Esophagus (tissue), 2 donors: ENCODE results near the gene ISL1. TPM values are rescaled to one million over a fixed set of nuclear protein-coding genes. Genes with fewer than 3 reads are reported as not detected.

Experiments
- H3K27ac ChIP-seq, 2 donors: one replicate each; pipeline ENCODE4 v1.5.1; 2013; ENCODE audit warnings: low read depth in 2 of 2, mild to moderate bottlenecking in 2 of 2, inconsistent platforms in 1 of 2, low read length in 1 of 2, moderate library complexity in 1 of 2
- H3K27me3 ChIP-seq, 2 donors: one replicate each; pipeline ENCODE4 v1.6.1; 2013; ENCODE audit warnings: low read length in 2 of 2, control low read depth in 1 of 2, mild to moderate bottlenecking in 1 of 2; ENCODE audit not compliant: insufficient read depth in 2 of 2, control insufficient read depth in 1 of 2
- H3K36me3 ChIP-seq, 2 donors: one replicate each; pipeline ENCODE4 v1.6.1; 2013; ENCODE audit warnings: low read length in 1 of 2; ENCODE audit not compliant: control insufficient read depth in 2 of 2, insufficient read depth in 2 of 2
- H3K4me1 ChIP-seq, 2 donors: one replicate each; pipeline ENCODE4 v1.6.1; 2013; ENCODE audit warnings: low read length in 1 of 2; ENCODE audit not compliant: control insufficient read depth in 2 of 2, insufficient read depth in 2 of 2
- H3K4me3 ChIP-seq, 2 donors: one replicate each; pipeline ENCODE4 v1.5.1; 2013; ENCODE audit warnings: low read length in 2 of 2, mild to moderate bottlenecking in 2 of 2, low read depth in 1 of 2, moderate library complexity in 1 of 2
- H3K9me3 ChIP-seq, 2 donors: one replicate each; pipeline ENCODE4 v1.6.1; 2013; ENCODE audit warnings: mild to moderate bottlenecking in 2 of 2, low read depth in 1 of 2, low read length in 1 of 2, moderate library complexity in 1 of 2; ENCODE audit not compliant: control insufficient read depth in 2 of 2, insufficient read depth in 1 of 2
- WGBS, 2 donors: extraction: QIAGEN DNeasy Blood & Tissue Kit; methylation state at CpG; one replicate each; pipeline ENCODE4 v1.1.7; 2013; 5-methylcytosine and 5-hydroxymethylcytosine counted together
- polyA plus RNA-seq, 2 donors: library from polyadenylated mRNA; stranded (reverse); fragments of 200-250 nt; gene quantifications; one replicate each; pipeline ENCODE4 v1.2.3, GENCODE V29; 2013
- donor health status: healthy with polysubstance abuse.
- donor health status: Bipolar disorder and iron deficiency.

ISL1 gene
- polyA plus RNA-seq, 2 donors, result 0.14 to 0.18 TPM

DNA sequence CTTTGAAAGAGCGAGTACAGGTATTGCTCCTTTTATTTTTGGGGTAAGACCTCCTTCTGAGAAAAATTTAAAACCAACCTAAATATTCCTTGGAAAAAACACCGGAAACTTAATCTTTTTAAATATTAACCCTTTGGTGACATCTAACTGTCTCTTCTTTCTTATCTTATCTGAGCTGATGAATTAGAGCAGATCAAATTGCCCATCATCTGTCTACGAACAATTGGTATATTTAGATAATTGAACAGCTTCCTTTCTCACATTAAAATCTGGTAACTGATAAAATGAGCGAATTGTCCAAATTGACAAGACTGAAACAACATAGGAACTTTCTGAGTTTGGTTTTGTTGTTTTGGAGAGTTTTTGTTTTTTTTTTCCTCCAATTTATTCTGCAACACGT lies 2.0 kb downstream of the ISL1 start:
- H3K9me3 ChIP-seq, result peaks cover 4 to 16% of the 10 kb centered on the region in 2 donors
- no peaks in the 10 kb centered on the region for H3K36me3 ChIP-seq
- no peak overlapping the region for H3K27ac ChIP-seq
- no peak overlapping the region for H3K4me3 ChIP-seq
- peaks cover 9 to 12% of the 10 kb centered on the region in 2 donors for H3K4me1 ChIP-seq
- WGBS, 2 donors, result 26 to 31% methylated on average over 5 of the region's 5 CpGs
- H3K27me3 ChIP-seq, result peaks cover 16 to 44% of the 10 kb centered on the region in 2 donors

DNA sequence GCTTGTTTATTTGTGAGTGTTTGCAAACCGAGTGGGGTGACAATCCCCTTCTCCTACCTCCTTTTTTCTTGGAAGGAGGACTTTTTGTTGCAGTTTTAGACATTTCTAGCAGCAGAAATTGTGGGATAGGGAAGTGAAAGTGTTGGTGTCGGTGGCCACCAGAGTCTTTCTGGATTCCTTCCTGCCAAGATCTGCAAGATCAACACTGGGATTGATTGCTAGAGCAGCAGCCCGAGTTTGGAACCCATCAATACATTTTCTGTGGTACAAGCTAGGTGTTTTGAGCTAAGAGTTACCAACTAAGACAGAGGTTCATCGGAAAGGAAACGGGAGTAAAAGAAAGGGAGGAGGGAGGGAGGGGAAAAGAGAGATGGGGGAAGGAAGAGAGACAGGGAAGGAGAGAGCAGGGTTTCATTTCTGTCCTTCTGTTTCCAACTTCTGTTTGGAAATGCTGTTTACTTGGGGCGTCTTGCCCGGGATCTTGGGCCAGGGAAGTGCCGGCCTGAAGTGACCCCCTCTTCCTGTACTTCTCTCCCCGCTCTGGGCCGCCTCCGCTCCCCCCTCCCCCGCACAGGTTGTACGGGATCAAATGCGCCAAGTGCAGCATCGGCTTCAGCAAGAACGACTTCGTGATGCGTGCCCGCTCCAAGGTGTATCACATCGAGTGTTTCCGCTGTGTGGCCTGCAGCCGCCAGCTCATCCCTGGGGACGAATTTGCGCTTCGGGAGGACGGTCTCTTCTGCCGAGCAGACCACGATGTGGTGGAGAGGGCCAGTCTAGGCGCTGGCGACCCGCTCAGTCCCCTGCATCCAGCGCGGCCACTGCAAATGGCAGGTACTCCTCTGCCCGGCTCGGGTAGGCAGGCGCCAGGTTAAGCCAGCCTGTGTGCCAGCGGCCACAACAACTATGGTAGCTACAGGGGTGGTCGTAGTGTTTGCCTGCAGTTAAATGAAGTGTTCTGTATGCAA lies 4.0 kb downstream of the ISL1 start:
- H3K36me3 ChIP-seq, result no peaks in the 10 kb centered on the region
- H3K27me3 ChIP-seq, result peaks cover 18 to 40% of the 10 kb centered on the region in 2 donors
- peaks cover 10 to 12% of the 10 kb centered on the region in 2 donors for H3K4me1 ChIP-seq
- peaks cover 4 to 16% of the 10 kb centered on the region in 2 donors for H3K9me3 ChIP-seq
- peak overlapping the region in 1 of 2 donors; percentile 20 for H3K27ac ChIP-seq
- WGBS, 2 donors, result 8 to 9% methylated on average over 38 of the region's 38 CpGs
- H3K4me3 ChIP-seq, result peak overlapping the region in 1 of 2 donors; percentile 22

DNA sequence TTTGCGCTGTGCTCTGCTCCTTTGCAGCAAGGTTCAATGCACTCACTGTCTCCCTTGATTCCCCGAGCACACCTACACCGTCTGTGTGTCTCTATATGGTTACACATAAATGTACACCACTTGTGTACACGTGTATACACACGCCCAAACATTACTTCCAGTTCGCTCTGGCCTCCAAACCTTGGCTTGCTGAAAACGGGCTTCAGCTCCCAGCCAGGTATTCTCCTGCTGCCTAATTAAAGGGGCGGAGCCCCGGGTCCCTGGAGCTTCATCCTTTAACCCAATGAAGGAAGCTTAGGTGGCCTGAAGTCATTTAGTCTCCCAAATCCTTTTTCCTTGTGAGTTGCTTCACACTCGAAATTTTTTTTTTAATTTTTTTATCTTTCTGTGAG lies 4.6 kb downstream of the ISL1 start:
- WGBS, 2 donors, result 15 to 16% methylated on average over 10 of the region's 10 CpGs
- H3K27me3 ChIP-seq, result peaks cover 18 to 33% of the 10 kb centered on the region in 2 donors
- H3K4me1 ChIP-seq, result peaks cover 8% of the 10 kb centered on the region in 2 donors
- no peak overlapping the region for H3K27ac ChIP-seq
- no peaks in the 10 kb centered on the region for H3K36me3 ChIP-seq
- H3K9me3 ChIP-seq, result peaks cover 4 to 11% of the 10 kb centered on the region in 2 donors
- peak overlapping the region in 1 of 2 donors; percentile 22 for H3K4me3 ChIP-seq

DNA sequence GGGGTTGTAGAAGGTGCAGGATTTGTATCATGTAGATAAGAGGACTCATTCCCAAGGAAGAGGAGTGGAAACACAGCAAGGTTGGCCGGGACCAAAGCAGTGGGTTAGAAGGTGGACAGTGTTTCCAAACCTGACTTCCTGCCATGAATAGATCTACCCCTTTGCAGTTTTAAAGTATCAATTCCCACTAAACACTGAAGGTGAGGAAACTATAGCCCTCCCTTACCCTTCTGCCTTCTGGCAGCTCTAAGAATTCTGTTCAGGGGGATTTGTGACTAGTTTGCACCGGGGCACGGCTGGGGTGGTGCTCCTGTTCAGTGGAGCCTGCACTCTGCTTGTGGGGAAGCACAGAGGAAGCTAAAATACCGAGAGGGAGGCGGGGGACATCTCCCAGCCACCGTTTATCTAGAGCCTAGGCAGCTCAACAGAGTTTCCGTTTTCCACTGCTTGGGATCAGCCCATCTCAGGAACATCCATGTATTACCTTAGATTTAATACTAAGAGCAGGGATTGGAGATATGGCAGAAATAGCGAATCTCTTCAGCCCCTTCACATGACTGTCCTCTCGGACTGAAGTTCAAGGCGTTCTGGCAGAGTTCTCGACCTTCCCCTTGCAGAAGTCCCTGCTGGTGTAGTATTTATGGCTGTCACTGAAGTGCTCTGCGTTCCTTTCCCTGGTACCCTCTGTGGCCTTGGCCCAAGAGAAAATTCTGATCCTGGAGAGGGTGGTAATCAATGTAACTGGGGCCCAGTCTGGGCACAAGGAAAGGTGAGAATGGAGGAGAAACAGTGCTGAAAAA lies 5.4 kb downstream of the ISL1 start:
- 21 to 31% methylated on average over 12 of the region's 12 CpGs for WGBS, 2 donors
- H3K4me1 ChIP-seq, result peaks cover 5 to 7% of the 10 kb centered on the region in 2 donors
- H3K4me3 ChIP-seq, result no peak overlapping the region

DNA sequence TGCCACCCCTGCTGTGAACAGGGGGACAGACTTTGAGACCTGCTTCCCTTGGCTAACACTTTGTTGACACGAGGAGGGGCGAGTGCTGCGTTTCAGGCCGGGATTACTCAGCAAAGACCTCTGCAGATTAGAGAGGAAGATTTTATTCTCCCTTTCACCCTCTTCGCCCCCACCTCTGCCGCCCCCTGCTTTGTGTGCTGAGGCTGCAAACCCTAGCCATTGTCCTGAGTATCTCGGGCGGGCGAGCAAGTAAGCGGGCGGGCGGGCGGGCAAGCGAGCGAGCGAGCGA lies 6.0 kb downstream of the ISL1 start:
- Histone ChIP-seq H3K36me3 (no peaks in the 10 kb centered on the region), H3K27me3 (peaks cover 15 to 21% of the 10 kb centered on the region in 2 donors), H3K4me1 (peaks cover 5 to 7% of the 10 kb centered on the region in 2 donors), H3K27ac (no peak overlapping the region), H3K9me3 (peaks cover 4 to 10% of the 10 kb centered on the region in 2 donors), H3K4me3 (peak overlapping the region in 1 of 2 donors; percentile 1)
- WGBS, 2 donors, result 2 to 6% methylated on average over 17 of the region's 17 CpGs

More for the DNA sequence above, 5.4 kb downstream of the ISL1 start:
- H3K27ac ChIP-seq, result no peak overlapping the region
- H3K27me3 ChIP-seq, result peaks cover 18 to 25% of the 10 kb centered on the region in 2 donors
- H3K36me3 ChIP-seq, result no peaks in the 10 kb centered on the region
- peaks cover 4 to 10% of the 10 kb centered on the region in 2 donors for H3K9me3 ChIP-seq

DNA sequence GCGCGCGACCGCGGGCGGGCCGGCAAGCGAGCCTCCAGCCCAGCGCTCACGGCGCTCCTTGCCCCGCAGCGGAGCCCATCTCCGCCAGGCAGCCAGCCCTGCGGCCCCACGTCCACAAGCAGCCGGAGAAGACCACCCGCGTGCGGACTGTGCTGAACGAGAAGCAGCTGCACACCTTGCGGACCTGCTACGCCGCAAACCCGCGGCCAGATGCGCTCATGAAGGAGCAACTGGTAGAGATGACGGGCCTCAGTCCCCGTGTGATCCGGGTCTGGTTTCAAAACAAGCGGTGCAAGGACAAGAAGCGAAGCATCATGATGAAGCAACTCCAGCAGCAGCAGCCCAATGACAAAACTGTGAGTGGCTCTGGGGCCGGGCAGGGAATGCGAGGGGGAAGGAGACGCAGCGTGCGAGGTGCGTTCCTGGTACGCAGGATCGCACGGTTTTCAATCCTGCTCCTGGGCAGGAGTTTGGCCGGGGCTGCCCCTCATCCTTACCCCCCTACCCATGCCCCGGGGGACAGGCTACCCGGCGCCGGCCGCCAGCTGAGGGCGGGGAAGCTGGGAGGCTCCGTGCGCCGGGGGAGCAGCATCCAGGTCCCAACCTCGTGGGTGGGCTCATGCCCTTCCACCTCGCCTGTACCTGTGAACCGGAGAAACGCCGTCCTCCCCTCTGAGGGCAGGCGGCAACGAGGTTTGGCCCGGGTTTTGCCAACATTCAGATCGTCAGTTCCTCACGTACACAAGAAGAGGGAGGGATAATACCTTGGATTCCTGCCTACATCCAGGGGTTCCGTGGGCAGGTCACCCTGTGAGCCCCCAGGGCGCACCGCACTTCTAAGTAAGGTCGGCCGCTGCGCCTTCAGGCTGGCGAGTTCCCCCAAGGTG lies 6.6 kb downstream of the ISL1 start:
- Histone ChIP-seq H3K4me1 (peaks cover 5 to 7% of the 10 kb centered on the region in 2 donors), H3K9me3 (peaks cover 4 to 10% of the 10 kb centered on the region in 2 donors), H3K27me3 (peaks cover 15 to 18% of the 10 kb centered on the region in 2 donors), H3K4me3 (peak overlapping the region; percentile 1 to 28), H3K27ac (no peak overlapping the region), H3K36me3 (no peaks in the 10 kb centered on the region)
- WGBS, 2 donors, result 6 to 13% methylated on average over 65 to 68 of the region's 68 CpGs

DNA sequence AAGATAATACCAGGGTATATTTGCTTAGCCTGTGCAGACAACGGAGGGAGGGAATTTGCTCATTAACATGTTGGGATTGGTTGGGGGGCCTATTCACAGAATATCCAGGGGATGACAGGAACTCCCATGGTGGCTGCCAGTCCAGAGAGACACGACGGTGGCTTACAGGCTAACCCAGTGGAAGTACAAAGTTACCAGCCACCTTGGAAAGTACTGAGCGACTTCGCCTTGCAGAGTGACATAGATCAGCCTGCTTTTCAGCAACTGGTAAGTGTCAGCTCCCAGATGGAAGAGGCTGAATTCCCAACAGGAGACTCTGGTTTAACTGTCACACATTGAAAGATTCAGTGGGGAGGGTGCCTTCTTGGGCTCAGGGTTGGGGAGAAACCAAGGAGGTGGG lies 7.9 kb downstream of the ISL1 start:
- H3K4me3 ChIP-seq, result no peak overlapping the region
- no peaks in the 10 kb centered on the region for H3K36me3 ChIP-seq
- WGBS, 2 donors, result 36 to 58% methylated on average over 5 of the region's 5 CpGs
- peaks cover 4 to 10% of the 10 kb centered on the region in 2 donors for H3K9me3 ChIP-seq
- H3K27me3 ChIP-seq, result peaks cover 15 to 18% of the 10 kb centered on the region in 2 donors
- H3K4me1 ChIP-seq, result peaks cover 5 to 7% of the 10 kb centered on the region in 2 donors
- H3K27ac ChIP-seq, result no peak overlapping the region

DNA sequence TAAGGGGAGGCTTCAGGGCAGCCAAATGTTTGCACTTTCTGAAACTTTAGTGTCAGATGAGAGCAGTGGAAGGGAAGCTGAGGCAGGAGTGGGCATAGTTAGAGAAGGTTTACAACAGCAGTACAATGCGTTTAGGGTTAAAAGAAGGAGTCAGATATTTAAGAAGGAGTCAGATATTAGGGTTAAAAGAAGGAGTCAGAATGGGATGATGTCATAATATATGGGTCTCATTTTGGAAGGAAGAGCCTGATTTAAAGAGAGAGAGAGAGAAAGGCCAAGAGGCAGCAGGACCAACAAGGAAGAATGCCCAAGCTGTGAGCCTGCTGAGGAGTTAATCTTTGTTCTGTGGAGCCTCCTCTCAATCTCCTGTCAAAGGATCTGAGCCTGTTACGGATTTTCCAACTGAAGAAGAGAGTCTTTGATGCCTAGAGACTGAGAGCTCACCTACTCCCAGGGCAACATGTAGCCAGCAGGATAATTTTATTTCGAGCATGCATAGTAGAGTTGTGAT lies 9.5 kb downstream of the ISL1 start:
- Histone ChIP-seq H3K4me3 (no peak overlapping the region), H3K9me3 (peaks cover 4 to 6% of the 10 kb centered on the region in 2 donors), H3K27ac (no peak overlapping the region), H3K4me1 (peaks cover under 1 to 4% of the 10 kb centered on the region in 2 donors), H3K36me3 (no peaks in the 10 kb centered on the region), H3K27me3 (peaks cover 12 to 15% of the 10 kb centered on the region in 2 donors)
- WGBS, 2 donors, result 23 to 43% methylated on average over 3 of the region's 3 CpGs
